Esophagus squamous epithelium (tissue), 4 donors: ENCODE measurements around the gene FITM1.

Source experiments
- CTCF ChIP-seq, 6 experiments: fragments of 450-650 bp in 4 of 6; fragments of 200-600 bp in 2 of 6; sonication (generic) in 2 of 6; IDR thresholded peaks; one replicate each; pipeline ENCODE4 v1.5.1; 2016 to 2019; ENCODE audit warnings: antibody characterized with exemption in 6 of 6, mild to moderate bottlenecking in 4 of 6, moderate library complexity in 4 of 6
- POLR2A ChIP-seq, 4 donors: fragments of 450-650 bp; IDR thresholded peaks; one replicate each; pipeline ENCODE4 v1.6.1; 2017; ENCODE audit warnings: antibody characterized with exemption in 4 of 4, mild to moderate bottlenecking in 4 of 4, moderate library complexity in 3 of 4

GRCh38 chr14:24151404-24152080 lies 21.1 kb downstream of the FITM1 start:
- TF ChIP-seq CTCF (IDR thresholded peaks at IDR 0.05) (no peak), POLR2A (IDR thresholded peaks at IDR 0.05) (no peak)
